ENCODE measurements around the gene PTX4.
"Not testable (repeated sequence)": the region's sequence is repeated elsewhere in the genome, so short reads cannot be mapped to it uniquely, and the experiment has no call there.

The PTX4 gene

DNA sequence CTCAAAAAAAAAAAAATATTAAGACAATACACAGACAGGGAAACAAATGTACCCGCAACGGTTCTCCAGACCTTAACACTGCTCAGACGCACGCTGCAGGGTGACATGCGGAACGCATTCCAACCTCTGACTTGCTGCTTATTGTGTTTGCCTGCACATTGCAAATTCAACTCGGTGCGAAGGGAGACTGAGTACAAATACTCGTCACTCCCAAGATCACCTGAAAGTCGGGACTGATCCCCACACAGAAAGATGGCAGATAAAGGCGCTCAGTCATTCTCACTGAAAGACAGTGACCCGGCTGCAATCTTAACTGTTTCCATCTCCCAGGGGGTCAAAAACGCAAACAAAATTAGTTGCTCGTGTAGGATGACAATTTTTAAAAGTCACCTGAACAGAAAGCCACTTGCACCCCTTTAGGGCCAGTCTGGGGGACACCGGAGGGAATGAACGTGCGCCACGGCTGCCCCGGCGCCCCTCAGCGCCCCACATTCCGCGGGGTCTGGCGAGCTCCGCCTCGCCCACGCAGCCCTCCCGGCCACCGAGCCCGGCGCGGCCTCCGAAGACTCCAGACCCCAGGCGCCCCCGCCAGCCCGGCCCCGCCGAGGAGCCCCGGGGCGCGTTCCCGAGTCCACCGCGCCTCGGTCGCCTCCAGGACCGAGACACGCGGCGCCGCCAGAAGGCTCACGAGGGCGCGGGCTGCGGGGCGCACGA, 14.5 kb downstream of the PTX4 start:
- H3K27me3 ChIP-seq (ENCODE audit: insufficient read depth, low read length), result 0 out of 2 replicates have a peak, but pooled peaks cover 3% of the 10 kb centered on the region
- H3K9ac ChIP-seq (ENCODE audit: low read depth, low read length), result peak overlapping the region; percentile 93
- no peak overlapping the region for H3K27ac ChIP-seq (ENCODE audit: low read depth, low read length)
- H3K4me3 ChIP-seq (ENCODE audit: low read length), result peak overlapping the region; percentile 63
- no peaks in the 10 kb centered on the region for H3K36me3 ChIP-seq (ENCODE audit: insufficient read depth, low read length)
- H3K9me3 ChIP-seq (ENCODE audit: insufficient read depth, low read depth, low read length), result no peaks in the 10 kb centered on the region
- WGBS, result 13% methylated on average over 57 of the region's 57 CpGs
- no peaks in the 10 kb centered on the region; the same call in 1 of the 2 replicates for H3K4me1 ChIP-seq (ENCODE audit: insufficient read depth, low read length)

DNA sequence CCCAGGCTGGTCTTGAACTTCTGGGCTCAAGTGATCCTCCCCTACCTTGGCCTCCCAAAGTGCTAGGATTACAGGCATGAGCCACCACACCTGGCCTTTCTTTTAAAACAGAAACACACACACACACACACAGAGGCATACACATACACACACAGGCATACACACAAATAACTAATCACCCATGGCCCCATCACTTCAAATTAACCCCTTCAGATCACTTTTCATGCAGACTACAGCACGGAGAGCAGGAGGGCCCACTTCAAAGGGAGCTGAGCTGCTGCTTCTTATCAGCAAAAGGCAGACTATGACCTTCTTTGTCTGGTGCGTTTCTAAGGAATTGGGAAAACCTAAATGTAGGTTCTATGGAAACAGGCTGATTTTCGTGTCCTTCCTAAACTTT, 15.8 kb downstream of the PTX4 start:
- Histone ChIP-seq H3K9me3 (ENCODE audit: insufficient read depth, low read depth, low read length) (no peaks in the 10 kb centered on the region), H3K27ac (ENCODE audit: low read depth, low read length) (no peak overlapping the region), H3K36me3 (ENCODE audit: insufficient read depth, low read length) (no peaks in the 10 kb centered on the region), H3K27me3 (ENCODE audit: insufficient read depth, low read length) (0 out of 2 replicates have a peak, but pooled peaks cover 3% of the 10 kb centered on the region), H3K9ac (ENCODE audit: low read depth, low read length) (no peak overlapping the region), H3K4me1 (ENCODE audit: insufficient read depth, low read length) (no peaks in the 10 kb centered on the region; the same call in 1 of the 2 replicates), H3K4me3 (ENCODE audit: low read length) (no peak overlapping the region)
- WGBS, result 71% methylated on average over 3 of the region's 3 CpGs

DNA sequence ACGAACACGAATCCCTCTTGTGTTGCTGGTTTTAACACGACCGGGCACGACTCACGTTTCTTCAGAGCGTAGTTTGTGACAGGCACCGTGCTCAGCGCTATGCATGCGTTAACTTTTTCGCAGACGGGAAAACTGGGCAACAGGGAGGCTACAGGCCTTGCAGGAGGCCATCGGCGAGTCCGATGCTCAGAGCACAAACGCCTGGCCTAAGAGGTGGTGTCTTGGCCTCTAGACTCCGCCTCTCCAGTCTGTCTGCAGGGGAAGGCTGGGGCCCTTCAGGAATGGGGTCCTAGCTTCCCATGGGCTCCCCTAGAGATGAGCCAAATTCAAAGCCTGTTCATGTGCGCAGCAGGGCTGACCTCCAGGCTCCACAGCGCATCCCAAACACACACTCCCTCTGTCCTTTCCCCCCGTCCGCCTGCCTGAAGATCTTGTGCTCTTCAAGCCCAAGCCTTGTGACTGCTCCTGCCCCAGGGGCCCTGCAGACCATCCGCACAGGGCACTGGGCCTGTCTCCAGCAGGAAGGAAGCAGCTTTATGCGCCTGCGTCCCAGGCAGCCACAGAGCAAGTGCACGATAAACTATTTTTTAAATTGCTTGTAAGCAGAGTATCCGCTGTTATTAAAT, 17.1 kb downstream of the PTX4 start:
- H3K27ac ChIP-seq (ENCODE audit: low read depth, low read length), result no peak overlapping the region
- H3K4me3 ChIP-seq (ENCODE audit: low read length), result no peak overlapping the region
- no peak overlapping the region for H3K9ac ChIP-seq (ENCODE audit: low read depth, low read length)

DNA sequence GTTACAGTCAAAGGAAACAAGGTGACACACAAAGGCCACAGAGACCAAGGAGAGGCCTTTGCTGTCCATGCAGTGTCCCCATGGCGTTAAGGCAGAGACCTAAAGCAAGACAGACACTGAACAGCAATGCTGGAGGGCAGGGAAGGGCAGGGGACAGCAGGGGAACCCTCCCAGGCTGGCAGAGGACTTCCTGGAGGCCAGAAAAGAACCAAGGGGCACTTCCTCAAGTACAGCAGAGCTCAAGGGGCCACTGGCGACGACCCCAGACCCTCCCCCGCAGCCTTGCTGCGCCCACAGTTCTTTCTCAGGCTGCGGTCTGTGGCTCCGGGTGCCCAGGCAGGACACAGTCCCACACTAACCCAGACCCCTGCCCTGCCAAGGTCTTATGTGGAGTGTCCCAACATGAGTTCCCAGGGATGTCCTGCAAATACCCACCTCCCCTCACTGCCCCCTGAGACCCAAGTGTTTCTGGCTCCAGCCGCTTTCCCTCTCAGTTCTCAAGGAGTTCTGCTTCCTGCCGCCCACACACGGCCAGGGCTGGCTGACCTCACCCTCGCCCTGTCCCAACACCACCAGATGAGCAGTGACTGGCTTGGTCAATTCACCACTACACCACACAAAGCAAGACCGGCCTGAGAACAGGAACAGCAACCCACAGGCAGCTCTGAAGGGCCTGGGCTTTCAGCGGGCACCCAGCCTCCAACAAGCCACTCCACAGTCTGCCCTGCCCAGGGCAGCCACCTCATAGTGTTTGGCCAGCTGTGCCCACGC, 18.1 kb downstream of the PTX4 start:
- Histone ChIP-seq H3K9ac (ENCODE audit: low read depth, low read length) (no peak overlapping the region; the same call in 1 of the 2 replicates), H3K36me3 (ENCODE audit: insufficient read depth, low read length) (no peaks in the 10 kb centered on the region), H3K27ac (ENCODE audit: low read depth, low read length) (no peak overlapping the region), H3K4me3 (ENCODE audit: low read length) (no peak overlapping the region), H3K27me3 (ENCODE audit: insufficient read depth, low read length) (0 out of 2 replicates have a peak, but pooled peaks cover 2% of the 10 kb centered on the region), H3K4me1 (ENCODE audit: insufficient read depth, low read length) (no peaks in the 10 kb centered on the region; the same call in 1 of the 2 replicates), H3K9me3 (ENCODE audit: insufficient read depth, low read depth, low read length) (no peaks in the 10 kb centered on the region)
- 89% methylated on average over 14 of the region's 14 CpGs for WGBS

More for the DNA sequence above, 17.1 kb downstream of the PTX4 start:
- H3K9me3 ChIP-seq (ENCODE audit: insufficient read depth, low read depth, low read length), result no peaks in the 10 kb centered on the region
- H3K36me3 ChIP-seq (ENCODE audit: insufficient read depth, low read length), result no peaks in the 10 kb centered on the region
- no peaks in the 10 kb centered on the region; the same call in 1 of the 2 replicates for H3K4me1 ChIP-seq (ENCODE audit: insufficient read depth, low read length)
- H3K27me3 ChIP-seq (ENCODE audit: insufficient read depth, low read length), result 0 out of 2 replicates have a peak, but pooled peaks cover 3% of the 10 kb centered on the region
- WGBS, result 94% methylated on average over 25 of the region's 26 CpGs

DNA sequence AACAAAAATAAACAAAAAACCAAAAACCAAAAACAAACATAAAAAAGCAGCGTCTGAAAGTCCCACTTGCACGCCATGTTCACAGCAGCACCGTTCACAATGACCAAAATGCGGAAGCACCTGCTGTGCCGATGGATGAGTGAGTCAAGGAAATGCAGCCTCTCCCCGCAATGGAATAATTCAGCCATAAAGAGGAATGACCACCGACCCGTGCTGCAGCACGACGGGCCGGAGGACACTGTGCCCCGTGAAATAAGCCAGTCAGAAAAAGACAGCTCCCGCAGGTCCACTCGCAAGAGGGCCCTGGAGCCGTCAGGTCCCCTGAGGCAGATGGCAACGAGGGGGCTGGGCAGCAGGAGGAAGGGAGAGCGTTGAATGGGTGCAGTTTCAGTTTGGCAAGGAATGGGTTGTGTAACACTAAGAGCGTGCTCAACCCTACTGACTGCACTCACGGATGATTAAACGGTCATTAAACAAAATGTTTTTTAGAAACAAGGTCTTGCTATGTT, 19.0 kb downstream of the PTX4 start:
- Histone ChIP-seq H3K9me3 (ENCODE audit: insufficient read depth, low read depth, low read length) (no peaks in the 10 kb centered on the region), H3K4me1 (ENCODE audit: insufficient read depth, low read length) (no peaks in the 10 kb centered on the region; the same call in 1 of the 2 replicates), H3K36me3 (ENCODE audit: insufficient read depth, low read length) (no peaks in the 10 kb centered on the region), H3K27me3 (ENCODE audit: insufficient read depth, low read length) (no peaks in the 10 kb centered on the region), H3K27ac (ENCODE audit: low read depth, low read length) (no peak overlapping the region), H3K9ac (ENCODE audit: low read depth, low read length) (no peak overlapping the region), H3K4me3 (ENCODE audit: low read length) (no peak overlapping the region)
- 90% methylated on average over 20 of the region's 20 CpGs for WGBS

DNA sequence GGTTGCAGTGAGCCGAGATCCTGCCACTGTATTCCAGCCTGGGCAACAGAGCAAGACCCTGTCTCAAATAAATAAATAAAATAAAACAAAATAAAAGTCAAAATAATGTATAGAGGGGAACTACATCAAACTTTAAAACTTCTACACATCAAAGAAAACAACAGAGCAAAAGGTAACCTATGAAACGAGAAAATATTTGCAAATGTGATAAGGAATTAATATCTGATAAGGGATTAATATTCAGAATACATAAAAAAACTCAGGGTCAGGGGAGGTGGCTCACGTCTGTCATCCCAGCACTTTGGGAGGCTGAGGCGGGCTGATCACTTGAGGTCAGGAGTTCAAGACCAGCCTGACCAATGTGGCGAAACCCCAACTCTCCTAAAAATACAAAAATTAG, 19.6 kb downstream of the PTX4 start:
- not testable (repeated sequence) for H3K27ac ChIP-seq (ENCODE audit: low read depth, low read length); H3K9ac ChIP-seq (ENCODE audit: low read depth, low read length); H3K36me3 ChIP-seq (ENCODE audit: insufficient read depth, low read length); H3K27me3 ChIP-seq (ENCODE audit: insufficient read depth, low read length); H3K4me3 ChIP-seq (ENCODE audit: low read length); H3K9me3 ChIP-seq (ENCODE audit: insufficient read depth, low read depth, low read length); H3K4me1 ChIP-seq (ENCODE audit: insufficient read depth, low read length)
- 90% methylated on average over 4 of the region's 5 CpGs for WGBS

DNA sequence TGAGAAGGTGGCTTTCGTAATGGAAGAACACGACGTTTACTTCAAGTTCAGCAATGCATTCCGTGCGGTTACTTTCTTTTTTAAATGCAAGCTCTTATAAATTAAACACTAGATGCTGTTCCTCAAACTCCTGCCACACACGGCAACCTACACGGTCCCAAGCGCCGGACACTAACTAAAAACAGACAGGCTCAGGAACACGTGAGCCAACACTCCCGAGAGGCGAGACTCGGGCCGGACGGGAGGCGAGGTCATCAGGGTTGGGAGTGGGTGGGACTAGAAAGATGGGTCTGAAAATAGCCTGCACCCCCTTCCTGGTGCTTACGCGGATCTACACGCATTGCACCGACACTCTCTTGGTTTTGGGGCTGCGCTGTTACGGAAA, 20.3 kb downstream of the PTX4 start:
- Histone ChIP-seq H3K36me3 (ENCODE audit: insufficient read depth, low read length) (no peaks in the 10 kb centered on the region), H3K27ac (ENCODE audit: low read depth, low read length) (no peak overlapping the region), H3K4me3 (ENCODE audit: low read length) (no peak overlapping the region), H3K4me1 (ENCODE audit: insufficient read depth, low read length) (no peaks in the 10 kb centered on the region; the same call in 1 of the 2 replicates), H3K9ac (ENCODE audit: low read depth, low read length) (no peak overlapping the region), H3K27me3 (ENCODE audit: insufficient read depth, low read length) (no peaks in the 10 kb centered on the region), H3K9me3 (ENCODE audit: insufficient read depth, low read depth, low read length) (no peaks in the 10 kb centered on the region)
- 94% methylated on average over 22 of the region's 22 CpGs for WGBS

DNA sequence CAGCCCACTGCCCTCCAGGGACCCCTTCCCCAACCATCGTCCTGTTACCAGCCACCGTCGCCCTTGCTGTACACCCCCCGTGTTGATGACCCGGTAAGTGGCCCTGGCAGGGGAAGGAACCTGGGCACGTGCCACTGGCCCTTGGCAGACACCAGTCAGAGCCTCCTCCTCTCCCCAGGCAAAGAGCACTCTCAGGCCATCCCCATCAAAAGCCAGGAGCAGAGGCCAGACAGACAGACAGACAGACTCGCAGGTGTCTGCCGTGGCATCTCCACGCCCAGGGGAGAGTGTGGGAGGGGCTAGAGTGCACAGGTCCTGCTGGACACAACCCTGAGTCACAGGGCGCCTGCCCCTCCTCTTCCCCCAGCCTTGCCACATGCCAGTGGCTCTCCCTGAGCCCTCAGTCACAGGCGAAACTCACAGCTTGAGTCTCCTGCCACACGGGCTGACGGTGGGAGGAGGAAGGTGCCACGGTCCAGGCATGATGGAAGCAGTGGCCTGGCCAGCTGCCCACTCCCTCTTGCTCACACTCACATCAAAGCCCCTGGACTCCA, 21.7 kb downstream of the PTX4 start:
- Histone ChIP-seq H3K4me3 (ENCODE audit: low read length) (no peak overlapping the region), H3K27ac (ENCODE audit: low read depth, low read length) (no peak overlapping the region), H3K9ac (ENCODE audit: low read depth, low read length) (no peak overlapping the region), H3K4me1 (ENCODE audit: insufficient read depth, low read length) (no peaks in the 10 kb centered on the region; the same call in 1 of the 2 replicates), H3K27me3 (ENCODE audit: insufficient read depth, low read length) (no peaks in the 10 kb centered on the region), H3K9me3 (ENCODE audit: insufficient read depth, low read depth, low read length) (no peaks in the 10 kb centered on the region), H3K36me3 (ENCODE audit: insufficient read depth, low read length) (no peaks in the 10 kb centered on the region)
- 92% methylated on average over 14 of the region's 14 CpGs for WGBS

DNA sequence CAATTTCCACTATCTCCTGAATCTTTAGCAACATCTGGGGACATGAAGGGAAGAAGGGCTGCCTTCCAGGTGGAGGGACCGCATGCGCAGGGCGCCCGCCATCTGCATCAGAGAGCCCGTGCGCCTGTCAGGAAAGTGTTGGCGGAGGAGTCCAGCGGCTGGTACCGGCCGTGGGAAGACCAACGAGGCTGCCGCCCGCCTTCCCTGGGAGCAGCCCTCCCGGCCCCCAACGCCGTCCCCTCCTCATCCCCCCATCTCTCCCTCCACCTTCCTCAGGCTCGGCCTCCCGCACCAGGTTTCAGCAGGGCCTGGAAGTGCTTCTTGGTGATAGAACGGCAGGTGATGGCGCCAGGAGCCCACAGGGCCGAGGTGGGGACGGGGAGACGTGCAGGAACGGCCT, 22.7 kb downstream of the PTX4 start:
- H3K4me1 ChIP-seq (ENCODE audit: insufficient read depth, low read length), result no peaks in the 10 kb centered on the region; the same call in 1 of the 2 replicates
- H3K9me3 ChIP-seq (ENCODE audit: insufficient read depth, low read depth, low read length), result no peaks in the 10 kb centered on the region
- H3K9ac ChIP-seq (ENCODE audit: low read depth, low read length), result no peak overlapping the region
- H3K27ac ChIP-seq (ENCODE audit: low read depth, low read length), result no peak overlapping the region
- H3K36me3 ChIP-seq (ENCODE audit: insufficient read depth, low read length), result peaks cover 4% of the 10 kb centered on the region; the same call in 1 of the 2 replicates
- H3K27me3 ChIP-seq (ENCODE audit: insufficient read depth, low read length), result no peaks in the 10 kb centered on the region
- no peak overlapping the region for H3K4me3 ChIP-seq (ENCODE audit: low read length)
- 96% methylated on average over 24 of the region's 24 CpGs for WGBS

DNA sequence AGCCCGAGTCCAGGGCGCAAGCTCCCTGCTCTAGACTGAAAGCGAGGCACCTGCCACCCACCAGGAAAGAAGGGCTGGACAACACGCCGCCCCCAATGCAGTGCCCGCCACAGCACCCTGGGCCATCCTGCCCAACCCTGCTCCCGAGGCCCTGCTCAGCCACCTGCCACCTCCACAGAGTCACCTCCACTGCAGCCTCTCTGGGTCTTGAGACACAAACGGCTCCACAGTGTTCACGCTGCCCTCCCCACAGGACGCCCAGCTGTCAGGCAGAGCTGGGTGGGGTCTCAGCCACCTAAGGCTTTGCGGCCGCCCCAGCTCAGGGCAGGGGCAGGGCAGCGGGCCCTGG, 23.2 kb downstream of the PTX4 start:
- Histone ChIP-seq H3K36me3 (ENCODE audit: insufficient read depth, low read length) (peaks cover 8% of the 10 kb centered on the region), H3K9me3 (ENCODE audit: insufficient read depth, low read depth, low read length) (no peaks in the 10 kb centered on the region), H3K4me3 (ENCODE audit: low read length) (no peak overlapping the region), H3K9ac (ENCODE audit: low read depth, low read length) (no peak overlapping the region), H3K4me1 (ENCODE audit: insufficient read depth, low read length) (no peaks in the 10 kb centered on the region), H3K27me3 (ENCODE audit: insufficient read depth, low read length) (no peaks in the 10 kb centered on the region), H3K27ac (ENCODE audit: low read depth, low read length) (no peak overlapping the region)
- WGBS, result 96% methylated on average over 13 of the region's 13 CpGs

All from HUES64 (cell line).